Measurements from ENCODE around the gene RGP1.
A peak's percentile ranks its signal among the peaks of the same experiment; 100 is the strongest.

Gene RGP1

GRCh38 chr9:35718721-35719511 is 30.2 kb upstream of the RGP1 start:
- DNase-seq (ENCODE audit: low spot score) (no peak), ATAC-seq (ENCODE audit: low read depth) (peak; percentile 24; the same call in 1 of the 3 replicates)
- Histone ChIP-seq H3K36me3 (ENCODE audit: low read depth) (peaks cover 94% of the 10 kb centered on the region), H3K4me1 (ENCODE audit: insufficient read depth, poor library complexity, severe bottlenecking) (no peaks in the 10 kb centered on the region), H3K27ac (ENCODE audit: poor library complexity, severe bottlenecking) (no peak overlapping the region), H3K27me3 (ENCODE audit: insufficient read depth, poor library complexity, severe bottlenecking) (no peaks in the 10 kb centered on the region), H3K4me3 (ENCODE audit: severe bottlenecking) (no peak overlapping the region), H3K9me3 (ENCODE audit: severe bottlenecking) (no peaks in the 10 kb centered on the region)
- TF ChIP-seq CTCF (IDR thresholded peaks at IDR 0.05; ENCODE audit: poor library complexity, severe bottlenecking) = no peak

GRCh38 chr9:35719546-35719945 is 29.5 kb upstream of the RGP1 start:
- no peak overlapping the region for H3K27ac ChIP-seq (ENCODE audit: poor library complexity, severe bottlenecking)
- no peaks in the 10 kb centered on the region for H3K27me3 ChIP-seq (ENCODE audit: insufficient read depth, poor library complexity, severe bottlenecking)
- no peak for TF ChIP-seq CTCF (IDR thresholded peaks at IDR 0.05; ENCODE audit: poor library complexity, severe bottlenecking)
- H3K36me3 ChIP-seq (ENCODE audit: low read depth) = peaks cover 96% of the 10 kb centered on the region
- H3K4me3 ChIP-seq (ENCODE audit: severe bottlenecking) = no peak overlapping the region
- H3K4me1 ChIP-seq (ENCODE audit: insufficient read depth, poor library complexity, severe bottlenecking) = no peaks in the 10 kb centered on the region
- no peak for DNase-seq (ENCODE audit: low spot score)
- no peaks in the 10 kb centered on the region for H3K9me3 ChIP-seq (ENCODE audit: severe bottlenecking)
- ATAC-seq (ENCODE audit: low read depth) = no peak

- TF ChIP-seq CTCF (IDR thresholded peaks at IDR 0.05; ENCODE audit: poor library complexity, severe bottlenecking) = no peak
- no peak for DNase-seq (ENCODE audit: low spot score)
- H3K36me3 ChIP-seq (ENCODE audit: low read depth) = peaks cover 91% of the 10 kb centered on the region
- no peak overlapping the region for H3K4me3 ChIP-seq (ENCODE audit: severe bottlenecking)
- H3K4me1 ChIP-seq (ENCODE audit: insufficient read depth, poor library complexity, severe bottlenecking) = peaks cover 15% of the 10 kb centered on the region
- ATAC-seq (ENCODE audit: low read depth) = no peak
- no peaks in the 10 kb centered on the region for H3K27me3 ChIP-seq (ENCODE audit: insufficient read depth, poor library complexity, severe bottlenecking)
- no peak overlapping the region for H3K27ac ChIP-seq (ENCODE audit: poor library complexity, severe bottlenecking)
- no peaks in the 10 kb centered on the region for H3K9me3 ChIP-seq (ENCODE audit: severe bottlenecking)
Observed at GRCh38 chr9:35723426-35723825, 25.7 kb upstream of the RGP1 start.

GRCh38 chr9:35723908-35724307 is 25.2 kb upstream of the RGP1 start:
- Histone ChIP-seq H3K9me3 (ENCODE audit: severe bottlenecking) (no peaks in the 10 kb centered on the region), H3K27me3 (ENCODE audit: insufficient read depth, poor library complexity, severe bottlenecking) (no peaks in the 10 kb centered on the region), H3K4me1 (ENCODE audit: insufficient read depth, poor library complexity, severe bottlenecking) (peaks cover 19% of the 10 kb centered on the region), H3K27ac (ENCODE audit: poor library complexity, severe bottlenecking) (no peak overlapping the region), H3K4me3 (ENCODE audit: severe bottlenecking) (no peak overlapping the region), H3K36me3 (ENCODE audit: low read depth) (peaks cover 90% of the 10 kb centered on the region)
- DNase-seq (ENCODE audit: low spot score) = no peak
- TF ChIP-seq CTCF (IDR thresholded peaks at IDR 0.05; ENCODE audit: poor library complexity, severe bottlenecking) = no peak
- no peak for ATAC-seq (ENCODE audit: low read depth)

GRCh38 chr9:35725362-35725761 is 23.7 kb upstream of the RGP1 start:
- Histone ChIP-seq H3K4me1 (ENCODE audit: insufficient read depth, poor library complexity, severe bottlenecking) (peaks cover 34% of the 10 kb centered on the region), H3K9me3 (ENCODE audit: severe bottlenecking) (no peaks in the 10 kb centered on the region), H3K27ac (ENCODE audit: poor library complexity, severe bottlenecking) (no peak overlapping the region), H3K36me3 (ENCODE audit: low read depth) (peaks cover 82% of the 10 kb centered on the region), H3K27me3 (ENCODE audit: insufficient read depth, poor library complexity, severe bottlenecking) (no peaks in the 10 kb centered on the region), H3K4me3 (ENCODE audit: severe bottlenecking) (no peak overlapping the region)
- TF ChIP-seq CTCF (IDR thresholded peaks at IDR 0.05; ENCODE audit: poor library complexity, severe bottlenecking) = no peak
- ATAC-seq (ENCODE audit: low read depth) (no peak), DNase-seq (ENCODE audit: low spot score) (no peak)
